K562 (cell line): ENCODE measurements around the gene SNCG. TPM values are rescaled to one million over a fixed set of nuclear protein-coding genes. Genes with fewer than 3 reads are reported as not detected.

Source experiments
- ATF4 ChIP-seq: fragments of 450-650 bp; formaldehyde crosslinking; IDR thresholded peaks from 2 replicates; pipeline ENCODE4 v1.4.0; 2022; ENCODE audit warnings: mild to moderate bottlenecking, moderate library complexity
- BMI1 ChIP-seq: fragments of 150-350 bp; IDR thresholded peaks from 2 replicates; pipeline ENCODE4 v1.6.1; 2014; ENCODE audit warnings: low read length
- DPF2 ChIP-seq: fragments of 450-650 bp; IDR thresholded peaks from 2 replicates; pipeline ENCODE4 v1.6.1; 2016
- EHMT2 ChIP-seq: fragments of 450-650 bp; IDR thresholded peaks from 2 replicates; pipeline ENCODE4 v1.6.1; 2018; ENCODE audit warnings: antibody characterized with exemption
- GATAD2A ChIP-seq: fragments of 450-650 bp; IDR thresholded peaks from 2 replicates; pipeline ENCODE4 v1.6.1; 2017
- HMBOX1 ChIP-seq: sonication (generic); IDR thresholded peaks from 2 replicates; pipeline ENCODE4 v1.6.1; 2016
- HNRNPUL1 ChIP-seq: fragments of 200-400 bp; formaldehyde crosslinking; IDR thresholded peaks from 2 replicates; pipeline ENCODE4 v1.6.1; 2017; ENCODE audit warnings: low read length
- MYNN ChIP-seq, 2 experiments: sonication (generic); formaldehyde crosslinking in 1 of 2; IDR thresholded peaks; 2 replicates each; pipeline versions ENCODE4 v1.5.0 to v1.6.1; 2016 to 2020; ENCODE audit warnings: antibody characterized with exemption in 1 of 2, missing genetic modification reagents in 1 of 2
- NCOA2 ChIP-seq, 2 experiments: fragments of 450-650 bp; IDR thresholded peaks; 2 replicates each; pipeline ENCODE4 v1.6.1; 2018; ENCODE audit warnings: mild to moderate bottlenecking in 2 of 2, moderate library complexity in 1 of 2; ENCODE audit not compliant: partially characterized antibody in 2 of 2
- NRF1 ChIP-seq, 2 experiments: fragments of 450-650 bp; IDR thresholded peaks in 1 of 2; conservative IDR thresholded peaks in 1 of 2; 2 replicates each; pipeline ENCODE4 v1.6.1; 2014; ENCODE audit warnings: mild to moderate bottlenecking in 2 of 2
- PATZ1 ChIP-seq: fragments of 250-450 bp; sonication (Bioruptor Pico); IDR thresholded peaks from 2 replicates; pipeline ENCODE4 v1.5.0; 2020; ENCODE audit warnings: mild to moderate bottlenecking, borderline replicate concordance
- PRMT5 ChIP-seq: sonication (generic); formaldehyde crosslinking; IDR thresholded peaks from 2 replicates; pipeline ENCODE4 v1.5.0; 2020; ENCODE audit warnings: missing genetic modification reagents
- RBM25 ChIP-seq: fragments of 200-400 bp; formaldehyde crosslinking; IDR thresholded peaks from 2 replicates; pipeline ENCODE4 v1.6.1; 2018; ENCODE audit warnings: low read length, low read depth, moderate library complexity; ENCODE audit not compliant: severe bottlenecking
- RFX5 ChIP-seq: IDR thresholded peaks from 2 replicates; pipeline ENCODE4 v1.6.1; 2011; ENCODE audit warnings: low read depth, mild to moderate bottlenecking, improper control_type of control experiment, low read length
- SMAD3 ChIP-seq: fragments of 450-650 bp; formaldehyde crosslinking; conservative IDR thresholded peaks from 2 replicates; pipeline ENCODE4 v1.4.0; 2020; ENCODE audit warnings: mild to moderate bottlenecking
- TCF7 ChIP-seq: sonication (generic); IDR thresholded peaks from 2 replicates; pipeline ENCODE4 v1.6.1; 2016; ENCODE audit warnings: antibody characterized with exemption, borderline replicate concordance
- TSHZ1 ChIP-seq: fragments of 250-450 bp; sonication (Bioruptor Pico); IDR thresholded peaks from 2 replicates; pipeline ENCODE4 v1.4.0; 2020; ENCODE audit warnings: mild to moderate bottlenecking, moderate library complexity
- ZNF347 ChIP-seq: fragments of 450-650 bp; formaldehyde crosslinking; IDR thresholded peaks from 2 replicates; pipeline ENCODE4 v1.4.0; 2020; ENCODE audit warnings: low read depth, mild to moderate bottlenecking, moderate library complexity
- ZNF764 ChIP-seq: fragments of 250-450 bp; sonication (Bioruptor Pico); IDR thresholded peaks from 2 replicates; pipeline ENCODE4 v1.4.0; 2020; ENCODE audit warnings: low read depth, mild to moderate bottlenecking, moderate library complexity
- polyA plus RNA-seq, 8 experiments: library from polyadenylated mRNA; depleted of rRNA in 4 of 8; stranded (reverse) in 5 of 8; unstranded in 3 of 8; fragments of >200 nt; fragmentation: Nextera tagmentation in 2 of 8; fragmentation: Illumina TruSeq in 1 of 8; extraction: Ambion mirVana in 2 of 8; extraction: Trizol in 1 of 8; gene quantifications; 2 replicates each; pipeline versions ENCODE4 v1.2.1 to v1.2.3, GENCODE V29; 2011 to 2014; ENCODE audit warnings: inconsistent platforms in 1 of 8, missing spikeins in 1 of 8
- total RNA-seq, 7 experiments: library from RNA; depleted of rRNA in 6 of 7; stranded (reverse); fragments of >200 nt in 6 of 7; fragmentation: Illumina TruSeq in 2 of 7; extraction: Trizol in 2 of 7; gene quantifications; 2 replicates each; pipeline versions ENCODE4 v1.2.1 to v1.2.3, GENCODE V29; 2011 to 2021; ENCODE audit warnings: low replicate concordance in 1 of 7

The SNCG gene
- total and polyA plus RNA-seq, 9 of the 15 experiments (the other 6 are each of a cell fraction or from before 2014, with no cell fraction given): 9.8 to 146 (median 93.6) TPM

GRCh38 chr10:86960003-86960862 is 1.8 kb downstream of the SNCG start (continued):
- no peak for TF ChIP-seq HMBOX1
- TF ChIP-seq NRF1 (conservative IDR thresholded peaks at IDR 0.05 in 1 of 2, IDR thresholded peaks at IDR 0.05 in 1 of 2): peak; percentile 53 to 63
- no peak for TF ChIP-seq NCOA2 (IDR thresholded peaks at IDR 0.05; ENCODE audit: partially characterized antibody in 2 of 2)
- TF ChIP-seq GATAD2A: no peak
- TF ChIP-seq ZNF347 (CRISPR knock-in tag): no peak
- TF ChIP-seq ATF4 (CRISPR knock-in tag): no peak
- TF ChIP-seq RBM25: no peak
- no peak for TF ChIP-seq TSHZ1 (CRISPR knock-in tag)
- TF ChIP-seq BMI1: no peak
- TF ChIP-seq EHMT2: no peak
- TF ChIP-seq SMAD3 (CRISPR knock-in tag): no peak
- no peak for TF ChIP-seq RFX5
- TF ChIP-seq PATZ1 (CRISPR knock-in tag): no peak
- no peak for TF ChIP-seq PRMT5
- no peak for TF ChIP-seq HNRNPUL1
- no peak for TF ChIP-seq TCF7
- TF ChIP-seq DPF2: 0 out of 2 replicates have a peak, but pooled peaks have one; percentile 20
- no peak for TF ChIP-seq ZNF764
- TF ChIP-seq MYNN (IDR thresholded peaks at IDR 0.05): peak; percentile 47; the same call in 1 of the 2 replicates
- no peak for TF ChIP-seq MYNN (CRISPR knock-in tag; IDR thresholded peaks at IDR 0.05)
